Tibial artery (tissue), 4 donors: ENCODE results near the gene SORCS2.

Experiments
- DNase-seq, 2 donors: peaks; one replicate each; pipeline ENCODE4 v3.0.0-alpha.2; 2019
- H3K27ac ChIP-seq, 2 donors: fragments of 200-600 bp; sonication (generic) in 1 of 2; 1 replicate in 1 of 2; 2 replicates in 1 of 2; pipeline ENCODE4 v1.5.1; 2018 to 2019; ENCODE audit warnings: mild to moderate bottlenecking in 1 of 2
- H3K27me3 ChIP-seq, 2 donors: fragments of 200-600 bp; sonication (generic) in 1 of 2; one replicate each; pipeline versions ENCODE4 v1.5.1 to v1.6.0; 2016 to 2019
- H3K36me3 ChIP-seq, 3 donors: fragments of 200-600 bp; sonication (generic) in 2 of 3; one replicate each; pipeline ENCODE4 v1.5.1; 2016 to 2019; ENCODE audit warnings: mild to moderate bottlenecking in 2 of 3
- H3K4me1 ChIP-seq, 4 donors: fragments of 200-600 bp; sonication (generic) in 2 of 4; 1 replicate in 3 of 4; 2 replicates in 1 of 4; pipeline ENCODE4 v1.5.1; 2016 to 2019
- H3K4me3 ChIP-seq, 2 donors: fragments of 200-600 bp; sonication (generic) in 1 of 2; 1 replicate in 1 of 2; 2 replicates in 1 of 2; pipeline ENCODE4 v1.5.1; 2018 to 2019; ENCODE audit warnings: mild to moderate bottlenecking in 2 of 2
- H3K9me3 ChIP-seq, 3 donors: fragments of 200-600 bp; sonication (generic) in 1 of 3; one replicate each; pipeline ENCODE4 v1.5.1; 2016 to 2019
- CTCF ChIP-seq, 2 experiments: fragments of 200-600 bp in 1 of 2; fragments of 450-650 bp in 1 of 2; IDR thresholded peaks; one replicate each; pipeline ENCODE4 v1.5.1; 2017 to 2019; ENCODE audit warnings: antibody characterized with exemption in 2 of 2, mild to moderate bottlenecking in 1 of 2, moderate library complexity in 1 of 2
- intact Hi-C: fragments of 100-400 bp; cut with DNase I; formaldehyde crosslinking; loops from one replicate; pipeline ENCODE4 v1.15.0; 2023; ENCODE audit warnings: low total_unique reads

Gene SORCS2

GRCh38 chr4:7665321-7665720 is 473.0 kb downstream of the SORCS2 start:
- Histone ChIP-seq H3K9me3 (no peaks in the 10 kb centered on the region), H3K27me3 (peaks cover 0 to 7% of the 10 kb centered on the region in 2 donors), H3K27ac (no peak overlapping the region), H3K36me3 (no peaks in the 10 kb centered on the region), H3K4me3 (no peak overlapping the region), H3K4me1 (no peaks in the 10 kb centered on the region)
- no peak for TF ChIP-seq CTCF (IDR thresholded peaks at IDR 0.05)
- DNase-seq = no peak
- intact Hi-C loops = no loop called here

DNA sequence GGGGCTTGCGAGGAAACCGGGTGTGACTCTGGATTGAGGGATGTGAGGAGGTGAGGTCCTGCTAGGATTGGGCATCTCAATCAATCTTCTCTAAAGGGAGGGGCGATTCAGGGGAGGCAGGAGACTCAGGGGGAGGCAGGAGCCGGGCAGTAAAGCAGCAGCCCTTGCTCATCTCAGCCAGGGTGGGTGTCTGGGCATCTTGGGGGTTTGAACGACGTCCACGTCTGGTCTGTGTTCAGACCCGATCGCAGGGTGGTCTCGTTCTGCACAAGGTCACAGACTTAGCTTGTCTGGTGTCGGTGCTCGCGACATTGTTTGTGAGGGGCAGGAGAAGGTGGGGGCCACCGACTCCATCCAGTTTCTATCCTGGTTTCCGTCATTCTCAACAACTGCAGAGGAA is 473.7 kb downstream of the SORCS2 start:
- no peaks in the 10 kb centered on the region for H3K4me1 ChIP-seq
- intact Hi-C loops = no loop called here
- H3K27me3 ChIP-seq = peaks cover 0 to 7% of the 10 kb centered on the region in 2 donors
- no peaks in the 10 kb centered on the region for H3K9me3 ChIP-seq
- no peaks in the 10 kb centered on the region for H3K36me3 ChIP-seq
- no peak for DNase-seq
- no peak overlapping the region for H3K27ac ChIP-seq
- no peak for TF ChIP-seq CTCF (IDR thresholded peaks at IDR 0.05)
- H3K4me3 ChIP-seq = no peak overlapping the region

DNA sequence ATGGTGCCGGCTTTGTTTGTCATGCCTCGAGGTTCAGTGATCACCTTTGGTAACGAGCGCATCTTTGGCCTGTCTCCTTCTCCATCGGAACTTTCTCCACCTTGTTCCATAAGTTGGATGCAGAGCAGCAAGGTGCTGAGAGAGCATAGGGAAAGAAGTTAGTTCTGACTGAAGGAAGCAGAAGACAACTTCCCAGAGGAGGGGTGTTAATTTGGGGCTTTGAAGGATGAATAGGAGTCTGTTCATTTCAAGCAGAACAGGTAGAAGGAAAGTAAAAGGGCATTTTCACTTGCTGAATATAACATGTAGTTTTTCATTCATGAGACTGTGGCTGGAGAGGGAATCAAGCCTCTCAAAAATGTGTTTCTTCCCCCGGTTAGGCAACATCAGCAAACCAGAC is 474.4 kb downstream of the SORCS2 start:
- Histone ChIP-seq H3K4me1 (no peaks in the 10 kb centered on the region), H3K9me3 (no peaks in the 10 kb centered on the region), H3K36me3 (no peaks in the 10 kb centered on the region), H3K27ac (no peak overlapping the region), H3K4me3 (no peak overlapping the region), H3K27me3 (peaks cover 0 to 7% of the 10 kb centered on the region in 2 donors)
- no peak for TF ChIP-seq CTCF (IDR thresholded peaks at IDR 0.05)
- DNase-seq = no peak
- intact Hi-C loops = no loop called here

DNA sequence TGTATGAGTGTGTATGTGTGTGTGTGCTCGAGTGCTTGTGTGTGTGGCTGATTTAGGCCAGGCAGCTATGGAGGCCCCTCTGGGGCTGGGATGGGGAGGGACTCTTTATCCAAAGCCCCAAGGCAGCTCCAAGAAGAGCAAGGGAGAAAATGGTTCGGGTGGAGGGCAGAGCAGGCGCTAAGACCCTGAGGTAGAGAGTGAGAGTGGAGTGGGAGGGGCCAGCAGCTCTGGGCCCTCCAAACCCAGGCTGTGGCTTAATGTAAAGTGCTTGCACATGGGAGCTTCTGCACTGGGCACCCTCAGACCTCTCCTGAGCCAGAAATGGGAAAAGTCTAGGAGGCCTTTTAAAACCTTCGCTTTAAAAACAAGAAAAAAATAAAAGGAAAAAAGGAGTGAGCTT is 475.9 kb downstream of the SORCS2 start:
- H3K36me3 ChIP-seq = no peaks in the 10 kb centered on the region
- TF ChIP-seq CTCF (IDR thresholded peaks at IDR 0.05) = no peak
- intact Hi-C loops = no loop called here

GRCh38 chr4:7668826-7669225 is 476.5 kb downstream of the SORCS2 start:
- no peak for TF ChIP-seq CTCF (IDR thresholded peaks at IDR 0.05)
- intact Hi-C loops = no loop called here
- Histone ChIP-seq H3K4me3 (no peak overlapping the region), H3K36me3 (no peaks in the 10 kb centered on the region), H3K27ac (no peak overlapping the region), H3K9me3 (no peaks in the 10 kb centered on the region), H3K4me1 (no peaks in the 10 kb centered on the region), H3K27me3 (peaks cover 0 to 8% of the 10 kb centered on the region in 2 donors)
- no peak for DNase-seq

More for the DNA sequence above, 475.9 kb downstream of the SORCS2 start:
- no peak for DNase-seq
- H3K4me3 ChIP-seq = no peak overlapping the region
- H3K9me3 ChIP-seq = no peaks in the 10 kb centered on the region
- no peak overlapping the region for H3K27ac ChIP-seq
- no peaks in the 10 kb centered on the region for H3K4me1 ChIP-seq
- H3K27me3 ChIP-seq = peaks cover 0 to 7% of the 10 kb centered on the region in 2 donors

GRCh38 chr4:7672601-7673000 is 480.3 kb downstream of the SORCS2 start:
- Histone ChIP-seq H3K27me3 (peaks cover 0 to 29% of the 10 kb centered on the region in 2 donors), H3K36me3 (no peaks in the 10 kb centered on the region), H3K4me3 (no peak overlapping the region), H3K4me1 (no peaks in the 10 kb centered on the region), H3K9me3 (no peaks in the 10 kb centered on the region), H3K27ac (no peak overlapping the region)
- no peak for DNase-seq
- no peak for TF ChIP-seq CTCF (IDR thresholded peaks at IDR 0.05)
- intact Hi-C loops = no loop called here
